AG09319 (cell line): ENCODE measurements around the gene MARCHF10.

Source experiments
- DNase-seq: peaks from one replicate; pipeline ENCODE4 v3.0.0-alpha.2; 2010; ENCODE audit warnings: low read depth; ENCODE audit errors: extremely low read depth
- TF ChIP-seq, protein P1 (sequence below): IDR thresholded peaks from 2 replicates; pipeline ENCODE4 v1.5.1; 2011; ENCODE audit warnings: low read depth, mild to moderate bottlenecking, inconsistent platforms, low read length, moderate library complexity

The MARCHF10 gene

DNA sequence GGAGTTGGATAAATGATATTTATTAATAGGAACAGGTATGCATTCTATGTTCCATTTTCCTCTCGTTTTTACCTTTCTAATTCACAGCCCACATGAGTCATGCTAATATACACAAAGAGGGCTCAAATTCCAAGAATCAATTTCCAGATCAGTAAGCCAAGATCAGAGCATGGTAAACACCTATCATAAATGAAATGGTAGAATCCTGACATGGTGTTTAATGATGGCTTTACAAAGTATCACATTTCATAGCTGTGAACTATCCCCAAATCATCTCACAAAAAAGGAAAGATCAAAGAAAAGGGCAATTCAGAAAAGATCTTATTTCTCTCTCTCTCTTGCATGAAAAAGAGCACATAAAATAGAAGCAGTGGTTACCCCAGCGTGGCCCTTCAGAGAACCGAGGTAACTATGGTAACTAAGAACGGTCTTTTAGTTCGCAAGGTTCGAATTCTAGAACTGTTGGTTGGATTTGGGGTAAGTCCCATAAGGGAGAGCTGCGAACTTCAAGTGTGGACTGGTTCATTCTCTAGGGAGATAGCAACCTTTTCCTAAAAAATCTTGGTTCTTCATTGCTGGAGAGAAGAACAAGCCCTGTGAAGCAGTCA, 73.0 kb downstream of the MARCHF10 start:
- DNase-seq = no peak
- TF ChIP-seq, protein P1, sequence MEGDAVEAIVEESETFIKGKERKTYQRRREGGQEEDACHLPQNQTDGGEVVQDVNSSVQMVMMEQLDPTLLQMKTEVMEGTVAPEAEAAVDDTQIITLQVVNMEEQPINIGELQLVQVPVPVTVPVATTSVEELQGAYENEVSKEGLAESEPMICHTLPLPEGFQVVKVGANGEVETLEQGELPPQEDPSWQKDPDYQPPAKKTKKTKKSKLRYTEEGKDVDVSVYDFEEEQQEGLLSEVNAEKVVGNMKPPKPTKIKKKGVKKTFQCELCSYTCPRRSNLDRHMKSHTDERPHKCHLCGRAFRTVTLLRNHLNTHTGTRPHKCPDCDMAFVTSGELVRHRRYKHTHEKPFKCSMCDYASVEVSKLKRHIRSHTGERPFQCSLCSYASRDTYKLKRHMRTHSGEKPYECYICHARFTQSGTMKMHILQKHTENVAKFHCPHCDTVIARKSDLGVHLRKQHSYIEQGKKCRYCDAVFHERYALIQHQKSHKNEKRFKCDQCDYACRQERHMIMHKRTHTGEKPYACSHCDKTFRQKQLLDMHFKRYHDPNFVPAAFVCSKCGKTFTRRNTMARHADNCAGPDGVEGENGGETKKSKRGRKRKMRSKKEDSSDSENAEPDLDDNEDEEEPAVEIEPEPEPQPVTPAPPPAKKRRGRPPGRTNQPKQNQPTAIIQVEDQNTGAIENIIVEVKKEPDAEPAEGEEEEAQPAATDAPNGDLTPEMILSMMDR = no peak

GRCh38 chr17:62732125-62732524, 76.0 kb downstream of the MARCHF10 start:
- TF ChIP-seq, protein P1 = no peak
- no peak for DNase-seq

DNA sequence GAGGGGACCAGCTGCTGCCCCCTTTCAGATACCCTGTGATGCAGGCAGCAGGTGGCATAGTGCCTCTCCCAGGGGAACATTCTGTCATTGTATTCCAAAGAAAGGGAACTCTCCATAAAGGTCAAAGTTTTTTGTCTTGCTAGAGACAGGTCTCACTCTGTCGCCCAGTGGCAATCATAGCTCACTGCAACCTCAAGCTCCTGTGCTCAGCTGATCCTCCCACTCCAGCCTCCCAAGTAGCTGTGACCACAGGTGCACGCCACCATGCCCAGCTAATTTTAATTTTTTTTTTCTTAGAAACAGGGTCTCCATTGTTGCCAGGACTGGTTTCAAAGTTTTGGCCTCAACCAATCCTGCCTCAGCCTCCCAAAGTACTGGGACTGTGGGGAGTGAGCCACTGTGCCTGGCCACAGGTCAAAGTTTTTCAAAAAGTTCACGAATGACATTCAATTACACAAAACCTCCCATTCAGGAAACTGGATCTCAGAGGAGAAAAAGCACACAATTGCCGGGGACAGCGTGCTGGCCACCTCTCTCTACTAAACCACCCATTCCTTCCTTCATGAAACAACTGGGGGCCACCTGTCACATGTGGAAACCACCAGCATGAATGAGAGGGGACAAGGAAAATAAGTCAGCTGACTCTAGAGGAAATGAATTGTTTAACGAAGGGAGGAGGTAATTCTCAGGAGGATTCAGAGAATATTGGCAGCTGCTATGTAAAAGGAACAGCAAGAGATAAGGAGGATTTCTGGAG, 80.0 kb downstream of the MARCHF10 start:
- TF ChIP-seq, protein P1 = no peak
- no peak for DNase-seq

GRCh38 chr17:62725791-62726249, 82.3 kb downstream of the MARCHF10 start:
- no peak for DNase-seq

DNA sequence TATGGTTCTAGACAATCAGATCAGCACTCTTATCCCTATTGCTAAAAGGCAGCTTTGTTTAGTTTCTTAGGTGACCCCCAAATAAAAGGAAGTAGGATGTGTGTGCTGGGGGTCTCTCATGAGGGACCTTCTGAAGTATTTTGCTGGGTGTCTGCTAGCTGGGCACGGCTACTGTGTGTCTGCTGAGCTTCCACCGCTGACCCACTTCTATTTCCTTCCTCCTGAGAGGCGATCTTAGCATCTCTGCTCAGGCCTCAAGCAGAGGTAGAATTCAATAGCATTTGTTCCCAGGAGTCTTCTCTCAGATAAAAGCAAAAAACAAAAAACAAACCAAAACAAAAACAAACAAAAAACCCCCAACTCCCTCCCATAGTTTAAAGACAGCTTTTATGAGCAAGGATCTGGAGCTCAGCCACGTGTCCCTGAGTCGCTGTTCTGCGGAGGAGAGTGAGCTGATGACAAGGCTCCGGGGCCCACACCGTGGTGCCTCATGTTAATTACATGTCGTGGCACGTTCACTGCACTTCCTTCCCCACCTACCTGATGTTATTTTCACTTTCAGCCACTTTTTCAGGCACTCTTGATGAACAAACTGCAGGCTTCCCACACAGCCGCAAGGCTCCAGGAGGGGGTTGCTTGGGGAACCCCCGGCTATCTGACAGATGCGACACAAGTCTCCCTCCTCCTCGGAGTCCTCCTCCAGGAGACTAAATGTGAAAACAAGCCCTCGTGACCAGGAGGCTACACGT, 83.5 kb downstream of the MARCHF10 start:
- DNase-seq = no peak
- TF ChIP-seq, protein P1 = no peak

More at GRCh38 chr17:62725791-62726249, 82.3 kb downstream of the MARCHF10 start:
- TF ChIP-seq, protein P1 = no peak

DNA sequence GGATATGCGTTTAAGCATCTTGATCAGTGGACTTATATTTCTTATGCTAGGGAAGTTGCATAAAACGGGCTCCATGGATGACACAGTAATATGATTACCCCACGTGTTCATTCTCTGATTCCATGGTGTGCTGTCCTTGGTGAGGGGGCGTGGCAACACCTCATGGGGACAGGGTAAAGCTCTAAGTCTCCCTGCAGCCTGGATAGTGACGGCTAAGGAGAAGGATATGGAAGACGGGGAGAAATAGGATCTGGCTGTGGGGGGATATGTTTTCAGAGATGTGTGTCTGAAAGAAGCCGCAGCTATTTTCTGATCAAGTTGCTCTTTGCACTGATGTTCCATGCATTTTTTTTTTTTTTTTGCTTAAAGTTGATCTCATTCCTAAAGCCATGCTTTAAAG, 84.3 kb downstream of the MARCHF10 start:
- TF ChIP-seq, protein P1 = no peak
- DNase-seq = no peak

DNA sequence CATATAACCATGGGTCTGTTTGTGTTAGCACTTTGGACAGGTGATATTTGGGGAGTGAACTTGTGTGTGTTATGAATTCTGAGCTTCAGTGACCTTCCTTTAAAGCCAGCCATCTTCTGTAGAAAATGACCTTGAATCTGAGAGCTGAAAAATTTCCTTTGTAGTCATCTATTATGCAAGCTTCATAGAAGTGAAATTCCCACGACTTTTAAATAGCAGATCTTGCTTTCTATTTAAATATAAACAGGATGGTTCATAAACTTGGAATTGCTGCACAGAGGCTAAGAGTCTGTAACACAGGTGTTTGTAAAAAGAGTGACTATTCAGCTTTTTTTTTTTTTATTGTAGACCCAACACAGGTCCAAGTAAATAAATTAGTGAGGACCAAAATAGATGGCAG, 85.5 kb downstream of the MARCHF10 start:
- TF ChIP-seq, protein P1 = no peak
- no peak for DNase-seq
